Measurements from ENCODE around the gene ZDHHC5.
"Not testable (repeated sequence)": the region's sequence is repeated elsewhere in the genome, so short reads cannot be mapped to it uniquely, and the experiment has no call there.

The ZDHHC5 gene

DNA sequence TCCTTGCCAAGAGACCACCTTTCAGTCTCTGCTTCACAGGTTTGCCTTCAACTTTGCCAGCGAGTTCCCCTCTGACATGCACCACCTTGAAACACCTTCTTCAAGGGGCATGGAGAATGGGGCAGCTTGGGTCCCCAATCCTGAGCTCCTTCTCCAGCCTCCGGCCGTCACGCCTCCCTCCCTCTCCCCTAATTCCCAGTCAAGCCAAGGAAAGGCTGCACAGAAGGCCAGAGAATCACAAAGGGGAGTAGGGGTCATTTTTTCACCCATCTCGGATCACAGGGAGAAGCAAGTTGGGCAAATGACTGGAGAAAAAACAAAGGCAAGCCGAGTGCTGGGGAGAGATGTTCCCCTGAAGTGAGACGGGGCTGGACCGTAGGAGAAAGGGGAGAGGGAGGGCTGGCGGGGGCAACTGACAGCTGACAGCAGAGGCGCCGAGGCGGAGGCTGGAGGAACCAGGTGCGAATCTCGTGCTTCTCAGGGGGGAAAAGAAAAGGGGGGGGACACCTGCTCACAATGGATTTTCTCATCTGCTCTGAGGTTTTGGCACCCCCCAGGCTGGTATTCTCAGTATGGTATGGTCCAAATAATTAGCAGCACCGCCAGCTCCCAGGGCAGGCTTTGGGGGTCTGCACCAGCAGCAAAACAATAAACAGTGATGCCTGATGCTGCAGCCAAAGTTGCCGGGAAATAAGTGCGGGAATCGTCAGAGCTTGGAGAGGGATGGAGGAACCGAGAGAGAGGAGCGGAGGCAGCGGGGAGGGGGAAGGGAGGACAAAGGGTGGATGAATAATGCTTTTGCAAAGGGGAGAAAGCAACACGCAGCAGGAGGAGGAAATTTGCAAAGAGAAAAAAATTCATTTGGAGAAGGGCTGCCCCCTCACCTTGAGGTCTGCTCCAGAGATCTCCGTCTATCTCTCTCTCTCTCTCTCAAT is 18.8 kb upstream of the ZDHHC5 start:
- Mint-ChIP-seq H3K27me3 (ENCODE audit: low read depth) (peaks cover 48% of the 10 kb centered on the region), H3K4me1 (ENCODE audit: low read depth) (peaks cover 33% of the 10 kb centered on the region), H3K36me3 (ENCODE audit: low read depth) (no peaks in the 10 kb centered on the region)

GRCh38 chr11:57649826-57650738 is 17.8 kb upstream of the ZDHHC5 start, which contains the start of gene YPEL4:
YPEL4 (minus strand) TSS chr11:57649912; CDS start chr11:57647107, 2,805 bp downstream.
- Mint-ChIP-seq H3K27ac (peak within 1 kb of the TSS; percentile 65), H3K9me3 (no peaks in the 10 kb centered on the region), H3K4me1 (ENCODE audit: low read depth) (peaks cover 35% of the 10 kb centered on the region), H3K4me3 (peak within 1 kb of the TSS; percentile 84), H3K27me3 (ENCODE audit: low read depth) (peaks cover 41% of the 10 kb centered on the region), H3K36me3 (ENCODE audit: low read depth) (no peaks in the 10 kb centered on the region)
- DNase-seq (ENCODE audit: low spot score): peak; percentile 48

More for the DNA sequence above, 18.8 kb upstream of the ZDHHC5 start:
- H3K9me3 Mint-ChIP-seq: no peaks in the 10 kb centered on the region
- DNase-seq (ENCODE audit: low spot score): no peak
- peak overlapping the region; percentile 84 for H3K4me3 Mint-ChIP-seq
- peak overlapping the region; percentile 56 for H3K27ac Mint-ChIP-seq

DNA sequence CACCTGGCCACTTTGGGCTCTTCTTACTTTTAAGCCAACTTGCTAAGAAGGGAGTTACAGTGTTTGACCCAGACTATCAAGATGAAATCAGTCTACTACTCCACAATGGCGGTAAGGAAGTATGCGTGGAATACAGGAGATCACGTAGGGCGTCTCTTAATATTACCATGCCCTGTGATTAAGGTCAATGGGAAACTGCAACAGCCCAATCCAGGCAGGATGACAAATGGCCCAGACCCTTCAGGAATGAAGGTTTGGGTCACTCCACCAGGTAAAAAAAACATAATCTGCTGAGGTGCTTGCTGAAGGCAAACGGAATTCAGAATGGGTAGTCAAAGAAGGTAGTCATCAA is 17.2 kb upstream of the ZDHHC5 start:
- H3K27ac Mint-ChIP-seq: no peak overlapping the region
- H3K4me1 Mint-ChIP-seq (ENCODE audit: low read depth): peaks cover 34% of the 10 kb centered on the region
- H3K9me3 Mint-ChIP-seq: no peaks in the 10 kb centered on the region
- peaks cover 39% of the 10 kb centered on the region for H3K27me3 Mint-ChIP-seq (ENCODE audit: low read depth)
- H3K4me3 Mint-ChIP-seq: no peak overlapping the region
- H3K36me3 Mint-ChIP-seq (ENCODE audit: low read depth): no peaks in the 10 kb centered on the region
- DNase-seq (ENCODE audit: low spot score): no peak

DNA sequence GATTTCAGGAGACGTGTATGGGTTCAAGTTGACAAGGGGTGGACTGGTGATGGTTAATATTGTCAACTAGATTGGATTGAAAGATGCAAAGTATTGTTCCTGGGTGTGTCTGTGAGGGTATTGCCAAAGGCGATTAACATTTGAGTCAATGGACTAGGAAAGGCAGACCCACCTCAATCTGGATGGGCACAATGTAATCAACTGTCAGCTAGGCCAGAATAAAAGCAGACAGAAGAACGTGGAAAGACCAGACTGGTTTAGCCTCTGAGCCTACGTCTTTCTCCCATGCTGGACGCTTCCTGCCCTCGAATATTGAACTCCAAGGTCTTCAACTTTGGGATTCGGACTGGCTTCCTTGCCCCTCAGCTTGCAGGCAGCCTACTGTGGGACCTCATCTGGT is 16.5 kb upstream of the ZDHHC5 start:
- H3K27me3 Mint-ChIP-seq (ENCODE audit: low read depth): peaks cover 32% of the 10 kb centered on the region
- H3K4me3 Mint-ChIP-seq: no peak overlapping the region
- H3K9me3 Mint-ChIP-seq: no peaks in the 10 kb centered on the region
- peaks cover 34% of the 10 kb centered on the region for H3K4me1 Mint-ChIP-seq (ENCODE audit: low read depth)
- DNase-seq (ENCODE audit: low spot score): no peak
- H3K27ac Mint-ChIP-seq: no peak overlapping the region
- H3K36me3 Mint-ChIP-seq (ENCODE audit: low read depth): no peaks in the 10 kb centered on the region

GRCh38 chr11:57652230-57652629 is 15.7 kb upstream of the ZDHHC5 start:
- H3K4me1 Mint-ChIP-seq (ENCODE audit: low read depth): peaks cover 39% of the 10 kb centered on the region
- peak overlapping the region; percentile 2 for H3K4me3 Mint-ChIP-seq
- H3K27ac Mint-ChIP-seq: peak overlapping the region; percentile 3
- H3K36me3 Mint-ChIP-seq (ENCODE audit: low read depth); H3K9me3 Mint-ChIP-seq; DNase-seq (ENCODE audit: low spot score): not testable (repeated sequence)
- peaks cover 23% of the 10 kb centered on the region for H3K27me3 Mint-ChIP-seq (ENCODE audit: low read depth)

DNA sequence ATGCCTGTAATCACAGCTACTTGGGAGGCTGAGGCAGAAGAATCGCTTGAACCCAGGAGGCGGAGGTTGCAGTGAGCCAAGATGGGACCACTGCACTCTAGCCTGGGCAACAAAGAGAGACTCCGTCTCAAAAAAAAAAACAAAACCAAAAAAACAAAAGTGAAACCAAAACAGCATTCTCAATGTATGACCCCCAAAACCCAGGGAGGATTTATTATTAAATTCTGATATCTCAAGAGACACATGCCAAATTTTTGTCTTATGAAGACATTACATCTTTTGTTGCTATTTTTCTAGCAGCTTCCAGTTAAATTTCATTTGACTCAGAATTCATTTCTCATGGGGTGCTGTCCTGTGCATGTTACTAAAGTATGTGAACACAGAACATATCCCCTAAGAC is 15.3 kb upstream of the ZDHHC5 start:
- no peak for DNase-seq (ENCODE audit: low spot score)
- Mint-ChIP-seq H3K27ac (peak overlapping the region; percentile 3), H3K27me3 (ENCODE audit: low read depth) (peaks cover 19% of the 10 kb centered on the region), H3K36me3 (ENCODE audit: low read depth) (peaks cover 2% of the 10 kb centered on the region), H3K4me1 (ENCODE audit: low read depth) (peaks cover 37% of the 10 kb centered on the region), H3K4me3 (peak overlapping the region; percentile 2), H3K9me3 (no peaks in the 10 kb centered on the region)

- peak overlapping the region; percentile 2 for H3K4me3 Mint-ChIP-seq
- peaks cover 3% of the 10 kb centered on the region for H3K36me3 Mint-ChIP-seq (ENCODE audit: low read depth)
- peak overlapping the region; percentile 3 for H3K27ac Mint-ChIP-seq
- H3K9me3 Mint-ChIP-seq: no peaks in the 10 kb centered on the region
- peaks cover 14% of the 10 kb centered on the region for H3K27me3 Mint-ChIP-seq (ENCODE audit: low read depth)
- no peak for DNase-seq (ENCODE audit: low spot score)
- peaks cover 37% of the 10 kb centered on the region for H3K4me1 Mint-ChIP-seq (ENCODE audit: low read depth)
These were observed 14.8 kb upstream of the ZDHHC5 start for GRCh38 chr11:57653163-57653562.

- Mint-ChIP-seq H3K27ac (peak overlapping the region; percentile 95), H3K9me3 (no peaks in the 10 kb centered on the region), H3K36me3 (ENCODE audit: low read depth) (peaks cover 25% of the 10 kb centered on the region), H3K27me3 (ENCODE audit: low read depth) (no peaks in the 10 kb centered on the region), H3K4me1 (ENCODE audit: low read depth) (peaks cover 26% of the 10 kb centered on the region), H3K4me3 (peak overlapping the region; percentile 98)
- DNase-seq (ENCODE audit: low spot score): no peak
These were observed 11.1 kb upstream of the ZDHHC5 start for GRCh38 chr11:57656885-57657193.

DNA sequence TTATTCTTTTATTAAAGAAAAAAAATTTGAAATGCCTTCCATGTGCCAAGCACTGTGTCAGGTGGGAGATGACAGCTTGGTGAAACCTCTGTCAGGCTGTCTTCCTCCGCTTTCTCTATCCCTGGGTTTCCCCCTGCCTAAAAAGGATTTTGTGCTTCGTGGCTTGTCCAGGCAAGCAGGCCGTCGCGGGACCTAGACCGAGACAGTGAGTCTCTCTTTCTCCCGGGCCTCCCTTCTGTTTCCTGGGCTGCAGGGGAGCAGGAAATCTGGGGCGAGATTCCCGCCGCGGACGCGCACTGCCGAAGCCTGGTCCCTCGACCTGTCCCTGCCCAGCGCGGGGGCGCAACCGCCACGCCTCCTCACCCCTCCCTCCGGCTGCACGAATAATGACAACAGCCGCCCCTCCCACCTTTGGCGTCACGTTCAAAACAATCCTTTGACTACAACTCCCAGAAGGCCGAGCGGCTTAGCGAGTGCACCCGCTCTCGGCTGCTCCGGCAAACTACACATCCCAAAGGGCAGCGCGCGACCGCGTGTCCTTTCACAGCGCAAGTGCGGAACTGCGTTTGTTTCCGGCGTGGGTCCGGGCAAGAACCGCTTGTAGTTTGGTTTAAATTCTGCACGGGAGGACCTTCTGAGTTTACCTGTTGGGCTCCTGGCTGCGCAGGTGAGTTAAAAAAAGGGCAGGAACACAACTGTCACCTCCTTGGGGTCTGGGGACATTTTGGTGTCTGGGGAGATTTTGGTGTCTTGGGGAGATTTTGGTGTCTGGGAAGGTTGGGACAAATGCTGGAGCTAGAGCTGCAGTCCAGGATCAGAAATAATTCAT is 10.5 kb upstream of the ZDHHC5 start, which contains the start of gene CLP1:
CLP1 (plus strand) TSS at position 569 of the 829 bp plus-strand sequence. CDS start 1,715 bp downstream, outside the sequence.
- peak within 1 kb of the TSS; percentile 95 for H3K27ac Mint-ChIP-seq
- peaks cover 29% of the 10 kb centered on the region for H3K36me3 Mint-ChIP-seq (ENCODE audit: low read depth)
- peaks cover 26% of the 10 kb centered on the region for H3K4me1 Mint-ChIP-seq (ENCODE audit: low read depth)
- H3K9me3 Mint-ChIP-seq: no peaks in the 10 kb centered on the region
- DNase-seq (ENCODE audit: low spot score): peak; percentile 100
- peak within 1 kb of the TSS; percentile 98 for H3K4me3 Mint-ChIP-seq
- no peaks in the 10 kb centered on the region for H3K27me3 Mint-ChIP-seq (ENCODE audit: low read depth)

- Mint-ChIP-seq H3K36me3 (ENCODE audit: low read depth) (peaks cover 33% of the 10 kb centered on the region), H3K9me3 (no peaks in the 10 kb centered on the region), H3K27ac (peak overlapping the region; percentile 95), H3K4me3 (peak overlapping the region; percentile 98), H3K27me3 (ENCODE audit: low read depth) (no peaks in the 10 kb centered on the region), H3K4me1 (ENCODE audit: low read depth) (peaks cover 24% of the 10 kb centered on the region)
- DNase-seq (ENCODE audit: low spot score): no peak
These were observed 9.9 kb upstream of the ZDHHC5 start for GRCh38 chr11:57658023-57658361.

- peaks cover 33% of the 10 kb centered on the region for H3K36me3 Mint-ChIP-seq (ENCODE audit: low read depth)
- H3K4me3 Mint-ChIP-seq: no peak overlapping the region
- no peak for DNase-seq (ENCODE audit: low spot score)
- H3K9me3 Mint-ChIP-seq: no peaks in the 10 kb centered on the region
- no peak overlapping the region for H3K27ac Mint-ChIP-seq
- no peaks in the 10 kb centered on the region for H3K27me3 Mint-ChIP-seq (ENCODE audit: low read depth)
- H3K4me1 Mint-ChIP-seq (ENCODE audit: low read depth): peaks cover 23% of the 10 kb centered on the region
These were observed 8.2 kb upstream of the ZDHHC5 start for GRCh38 chr11:57659669-57660068.

DNA sequence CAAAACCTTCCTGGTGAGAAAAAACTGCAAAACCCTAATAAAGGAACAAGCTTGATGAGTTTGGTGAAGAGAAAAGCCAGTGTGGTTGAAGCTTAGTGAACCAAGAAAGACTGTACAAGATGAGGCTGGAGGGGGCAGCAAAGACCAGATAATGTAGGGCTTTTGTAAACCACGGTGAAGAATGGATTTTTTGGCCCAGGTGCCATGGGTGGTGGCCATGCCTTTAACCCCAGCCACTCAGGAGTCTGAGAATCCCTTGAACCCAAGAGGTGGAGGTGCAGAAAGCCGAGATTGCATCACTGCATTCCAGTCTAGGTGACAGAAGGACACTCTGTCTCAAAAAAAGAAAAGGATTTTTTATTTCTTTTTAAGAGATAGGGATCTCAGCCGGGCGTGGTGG is 5.0 kb upstream of the ZDHHC5 start:
- H3K4me3 Mint-ChIP-seq: no peak overlapping the region
- H3K4me1 Mint-ChIP-seq (ENCODE audit: low read depth): peaks cover 17% of the 10 kb centered on the region

GRCh38 chr11:57663975-57664374 is 3.9 kb upstream of the ZDHHC5 start:
- H3K27ac Mint-ChIP-seq: no peak overlapping the region
- peaks cover 28% of the 10 kb centered on the region for H3K36me3 Mint-ChIP-seq (ENCODE audit: low read depth)
- H3K4me1 Mint-ChIP-seq (ENCODE audit: low read depth): peaks cover 15% of the 10 kb centered on the region
- no peaks in the 10 kb centered on the region for H3K27me3 Mint-ChIP-seq (ENCODE audit: low read depth)
- no peak overlapping the region for H3K4me3 Mint-ChIP-seq
- H3K9me3 Mint-ChIP-seq: no peaks in the 10 kb centered on the region
- no peak for DNase-seq (ENCODE audit: low spot score)

More for the DNA sequence above, 5.0 kb upstream of the ZDHHC5 start:
- no peaks in the 10 kb centered on the region for H3K9me3 Mint-ChIP-seq
- no peak for DNase-seq (ENCODE audit: low spot score)
- peaks cover 30% of the 10 kb centered on the region for H3K36me3 Mint-ChIP-seq (ENCODE audit: low read depth)
- no peak overlapping the region for H3K27ac Mint-ChIP-seq
- no peaks in the 10 kb centered on the region for H3K27me3 Mint-ChIP-seq (ENCODE audit: low read depth)
